HG03565 (cell line): Measurements from ENCODE around the gene LGALS7.
"Not testable (repeated sequence)": the region's sequence is repeated elsewhere in the genome, so short reads cannot be mapped to it uniquely, and the experiment has no call there.

Experiments used
- ATAC-seq: cut with Tn5 transposase; IDR thresholded peaks from one replicate; pipeline ENCODE4 v1.9.1; 2021; ENCODE audit warnings: mild to moderate bottlenecking, moderate library complexity; ENCODE audit not compliant: unreplicated experiment

The LGALS7 gene

DNA sequence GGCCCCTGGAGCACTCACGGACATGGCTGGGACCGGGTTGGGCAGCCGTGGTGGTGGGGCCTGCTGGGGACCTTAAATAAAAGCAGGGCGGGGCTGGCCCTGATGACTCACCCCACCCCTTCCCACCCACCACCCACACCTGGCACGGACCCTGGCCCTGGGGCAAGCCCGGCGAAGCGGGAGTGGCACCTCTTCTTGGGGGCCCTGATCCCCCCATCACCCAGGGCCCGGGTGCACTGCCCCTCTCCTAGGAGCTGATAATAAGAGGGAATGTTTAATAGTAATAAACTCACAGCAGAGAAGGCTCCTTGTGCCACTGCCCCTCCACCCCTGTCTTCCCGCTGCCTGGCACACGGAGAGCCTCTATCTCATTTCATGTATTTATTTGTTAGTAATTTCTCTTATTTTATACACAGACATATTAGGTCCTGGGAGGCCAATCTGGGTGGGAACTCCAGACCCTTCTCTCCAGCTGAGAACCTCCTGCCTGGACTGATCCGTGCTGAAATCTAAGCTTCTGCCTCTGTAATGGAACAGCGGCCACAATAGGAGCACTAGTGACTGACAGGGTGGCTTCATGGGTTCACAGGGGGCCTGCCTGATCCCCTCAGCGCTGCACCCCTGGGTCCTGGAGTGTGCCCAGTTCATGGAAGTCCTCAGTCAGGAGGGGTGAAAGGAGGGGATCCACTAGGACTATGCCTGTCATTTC lies at the start of gene LGALS7:
LGALS7 (minus strand) TSS at position 49 of the 709 bp plus-strand sequence; CDS start at position 24, 25 bp downstream.
- no peak for ATAC-seq

DNA sequence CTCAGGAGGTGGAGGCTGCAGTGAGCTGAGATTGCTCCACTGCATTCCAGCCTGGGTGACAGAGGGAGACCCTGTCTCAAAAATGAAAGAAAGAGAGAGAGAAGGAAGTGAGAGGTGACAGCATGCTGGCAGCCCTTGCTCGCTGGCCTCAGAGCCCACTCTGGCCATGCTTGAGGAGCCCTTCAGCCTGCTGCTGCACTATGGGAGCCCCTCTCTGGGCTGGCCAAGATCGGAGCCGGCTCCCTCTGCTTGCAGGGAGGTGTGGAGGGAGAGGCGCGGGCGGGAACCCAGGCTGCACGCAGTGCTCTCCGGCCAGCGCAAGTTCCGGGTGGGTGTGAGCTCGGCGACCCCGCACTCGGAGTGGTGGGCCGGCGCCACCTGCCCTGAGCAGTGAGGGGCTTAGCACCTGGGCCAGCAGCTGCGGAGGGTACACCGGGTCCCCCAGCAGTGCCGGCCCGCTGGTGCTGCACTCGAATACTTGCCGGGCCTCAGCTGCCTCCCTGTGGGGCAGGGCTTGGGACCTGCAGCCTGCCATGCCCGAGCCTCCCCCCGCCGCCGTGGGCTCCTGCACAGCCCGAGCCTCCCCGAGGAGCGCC lies 48.0 kb upstream of the LGALS7 start:
- ATAC-seq: not testable (repeated sequence)

DNA sequence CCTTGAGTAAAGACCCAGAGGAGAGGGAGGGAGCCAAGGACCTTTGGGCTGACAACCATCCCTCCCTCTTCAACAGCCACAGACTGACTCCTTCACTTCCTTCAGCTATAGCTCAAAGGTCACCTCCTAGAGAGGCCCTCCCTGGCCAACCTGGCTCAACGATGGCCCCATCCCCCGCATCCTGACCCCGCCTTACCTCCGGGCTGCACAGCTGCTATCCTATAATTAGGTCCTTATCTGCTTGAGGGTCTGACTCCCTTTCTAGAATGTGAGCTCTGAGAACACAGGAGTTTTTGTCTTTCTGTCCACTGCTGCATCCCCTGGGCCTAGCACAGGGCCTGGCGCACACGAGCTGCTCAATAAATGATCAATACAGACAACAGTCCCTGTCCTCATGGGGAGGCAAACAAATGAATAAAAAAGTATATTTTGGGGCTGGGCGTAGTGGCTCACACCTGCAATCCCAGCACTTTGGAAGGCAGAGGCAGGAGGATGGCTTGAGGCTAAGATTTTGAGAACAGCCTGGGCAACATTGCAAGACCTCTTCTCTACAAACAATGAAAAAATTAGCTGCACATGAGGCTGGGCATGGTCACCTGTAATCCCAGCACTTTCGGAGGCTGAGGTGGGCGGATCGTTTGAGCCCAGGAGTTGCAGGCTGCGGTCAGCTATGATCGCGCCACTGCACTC lies 46.1 kb upstream of the LGALS7 start:
- ATAC-seq: no peak

DNA sequence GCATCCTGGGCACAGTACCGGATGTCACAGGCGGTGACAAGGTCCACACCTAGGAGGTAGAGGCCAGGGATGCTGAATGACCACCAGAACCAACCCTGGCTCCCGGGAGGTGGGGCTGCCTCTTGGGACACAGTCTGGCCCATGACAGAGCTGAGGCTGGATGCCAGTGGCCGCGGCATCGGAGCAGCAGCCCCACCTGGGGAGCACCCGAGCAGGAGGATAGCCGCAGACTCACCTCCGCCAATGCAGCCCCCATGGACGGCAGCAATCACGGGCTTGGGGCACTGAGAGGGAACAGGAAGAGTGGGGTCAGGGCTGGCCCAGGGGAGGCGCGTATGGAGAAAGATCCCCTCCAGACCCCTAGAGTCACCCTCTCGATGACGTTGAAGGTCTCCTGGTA lies 43.8 kb upstream of the LGALS7 start:
- no peak for ATAC-seq

DNA sequence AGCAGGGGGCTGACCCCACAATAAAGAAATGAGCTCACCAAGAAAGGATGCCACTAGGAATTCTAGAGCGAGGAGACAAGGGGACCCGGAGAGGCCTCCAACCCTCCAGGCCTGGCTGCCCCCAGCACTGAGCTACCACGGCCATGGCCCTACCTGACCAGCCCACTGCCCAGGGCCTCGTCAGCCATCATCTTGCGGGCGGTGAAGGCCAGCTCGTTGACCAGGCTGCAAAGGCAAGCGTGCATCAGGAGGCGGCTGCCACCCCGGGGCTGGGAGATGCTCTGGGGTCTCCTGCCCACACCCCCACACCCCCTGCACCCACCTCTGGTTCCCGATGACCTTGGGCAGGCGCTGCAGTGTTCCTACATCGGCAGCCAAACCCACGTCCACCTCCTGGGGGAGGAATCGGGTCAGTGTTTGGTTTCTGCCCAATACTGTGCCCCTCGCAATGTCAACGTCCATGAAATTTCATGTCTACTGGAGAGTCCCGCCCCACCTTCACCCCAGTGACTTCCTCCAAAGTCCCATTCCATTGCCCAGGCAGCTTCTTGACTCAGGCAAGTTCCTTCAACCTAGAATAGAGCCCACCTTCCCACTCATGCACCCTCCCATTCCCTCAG lies 42.9 kb upstream of the LGALS7 start:
- no peak for ATAC-seq

DNA sequence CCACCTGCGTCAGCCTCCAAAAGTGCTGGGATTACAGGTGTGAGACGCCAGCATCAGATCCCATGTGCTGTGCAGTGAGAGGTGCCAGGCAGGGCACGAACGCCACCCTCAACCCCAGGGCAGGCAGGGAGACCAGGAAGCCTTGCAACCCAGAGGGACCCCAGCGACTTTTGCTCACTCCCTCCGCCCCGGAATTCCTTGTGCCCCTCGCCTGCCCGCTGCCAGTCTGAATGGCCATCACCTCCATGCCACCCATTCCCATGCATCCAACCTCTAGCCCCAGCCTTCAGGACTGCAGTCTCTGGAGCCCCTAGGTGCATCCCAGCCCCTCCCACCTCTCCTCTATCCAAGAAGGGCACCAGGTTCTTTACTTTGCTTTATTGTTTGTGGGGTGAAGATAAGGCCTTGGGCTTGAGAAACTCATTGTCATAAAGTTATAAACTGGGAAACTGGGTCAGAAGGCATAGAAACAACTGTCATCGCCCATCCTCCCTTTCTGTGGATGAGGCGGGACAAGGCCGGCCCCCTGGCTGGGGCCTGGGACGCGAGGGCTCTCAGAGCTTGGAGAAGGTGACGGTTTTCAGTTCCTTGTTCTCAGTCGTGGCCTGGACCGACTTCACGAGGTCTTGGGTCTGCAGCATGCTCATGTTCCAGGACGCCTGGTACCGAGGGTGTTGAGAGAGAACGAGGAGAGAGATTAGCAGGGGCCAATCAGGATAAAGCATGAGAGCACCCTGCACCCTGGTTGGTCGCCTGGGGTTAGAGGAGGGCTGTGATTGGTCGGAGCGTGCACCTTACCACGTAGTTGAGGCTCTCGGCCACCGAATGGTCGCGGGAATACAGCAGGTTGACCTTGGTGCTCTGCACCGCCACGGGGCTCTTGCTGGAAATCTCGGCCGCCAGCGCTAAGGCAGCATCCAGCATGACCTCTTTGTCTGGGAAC lies 42.0 kb upstream of the LGALS7 start:
- no peak for ATAC-seq

DNA sequence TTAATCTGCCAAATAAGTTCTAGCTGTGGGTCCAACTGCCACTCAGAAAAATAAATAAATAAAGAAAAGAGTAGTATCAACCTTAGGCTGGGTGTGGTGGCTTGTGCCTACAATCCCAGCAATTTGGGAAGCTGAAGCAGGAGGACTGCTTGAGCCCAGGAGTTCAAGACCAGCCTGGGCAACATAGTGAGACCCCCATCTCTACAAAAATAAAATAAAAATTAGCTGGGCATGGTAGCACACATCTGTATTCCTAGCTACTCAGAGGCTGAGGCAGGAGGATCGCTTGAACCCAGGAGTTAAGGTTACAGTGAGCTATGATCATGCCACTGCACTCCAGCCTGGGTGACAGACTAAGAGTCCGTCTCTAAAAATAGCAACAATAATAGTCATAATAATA lies 40.6 kb upstream of the LGALS7 start:
- not testable (repeated sequence) for ATAC-seq

DNA sequence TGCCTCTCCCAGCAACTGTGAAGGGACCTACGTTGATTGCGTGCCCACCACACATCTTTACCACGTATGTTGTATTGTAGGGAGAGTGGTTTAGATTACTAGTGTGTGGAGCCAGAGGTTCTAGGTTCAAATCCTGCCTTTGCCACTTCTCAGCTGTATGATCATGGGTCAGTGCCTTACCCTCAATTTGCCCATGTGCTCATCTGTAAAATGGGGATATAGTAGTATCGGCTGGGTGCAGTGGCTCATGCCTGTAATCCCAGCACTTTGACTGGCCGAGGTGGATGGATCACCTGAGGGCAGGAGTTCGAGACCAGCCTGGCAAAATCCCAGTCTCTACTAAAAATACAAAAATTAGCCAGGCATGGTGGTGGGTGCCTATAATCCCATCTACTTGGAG lies 40.0 kb upstream of the LGALS7 start:
- ATAC-seq: no peak

DNA sequence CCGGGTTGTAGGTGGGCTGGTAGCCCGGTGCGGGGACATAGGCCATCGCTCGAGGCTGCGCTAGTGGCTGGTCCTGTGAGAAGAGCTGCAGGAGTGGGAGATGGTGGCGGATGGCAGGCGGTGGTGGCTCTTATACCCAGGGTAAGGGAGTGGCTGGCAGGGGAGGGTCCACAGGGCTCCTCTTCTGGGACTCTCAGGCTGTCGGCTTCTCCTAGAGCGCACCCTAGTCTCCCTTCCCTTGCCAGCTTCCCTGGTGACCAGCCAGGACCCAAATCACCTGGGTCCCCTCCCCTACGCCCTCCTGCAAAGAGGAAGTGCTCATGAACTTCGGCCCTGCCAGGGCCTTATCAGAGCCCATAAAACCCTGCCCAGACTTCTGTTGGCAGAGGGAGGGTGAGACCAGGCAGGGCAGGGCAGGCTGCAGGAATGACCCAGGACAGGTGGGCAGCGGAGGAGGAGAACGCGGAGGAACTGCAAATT lies 39.6 kb upstream of the LGALS7 start, which contains the start of gene LGALS4:
LGALS4 (minus strand) TSS at position 105 of the 480 bp plus-strand sequence; CDS start at position 46, 59 bp downstream.
- ATAC-seq: no peak

DNA sequence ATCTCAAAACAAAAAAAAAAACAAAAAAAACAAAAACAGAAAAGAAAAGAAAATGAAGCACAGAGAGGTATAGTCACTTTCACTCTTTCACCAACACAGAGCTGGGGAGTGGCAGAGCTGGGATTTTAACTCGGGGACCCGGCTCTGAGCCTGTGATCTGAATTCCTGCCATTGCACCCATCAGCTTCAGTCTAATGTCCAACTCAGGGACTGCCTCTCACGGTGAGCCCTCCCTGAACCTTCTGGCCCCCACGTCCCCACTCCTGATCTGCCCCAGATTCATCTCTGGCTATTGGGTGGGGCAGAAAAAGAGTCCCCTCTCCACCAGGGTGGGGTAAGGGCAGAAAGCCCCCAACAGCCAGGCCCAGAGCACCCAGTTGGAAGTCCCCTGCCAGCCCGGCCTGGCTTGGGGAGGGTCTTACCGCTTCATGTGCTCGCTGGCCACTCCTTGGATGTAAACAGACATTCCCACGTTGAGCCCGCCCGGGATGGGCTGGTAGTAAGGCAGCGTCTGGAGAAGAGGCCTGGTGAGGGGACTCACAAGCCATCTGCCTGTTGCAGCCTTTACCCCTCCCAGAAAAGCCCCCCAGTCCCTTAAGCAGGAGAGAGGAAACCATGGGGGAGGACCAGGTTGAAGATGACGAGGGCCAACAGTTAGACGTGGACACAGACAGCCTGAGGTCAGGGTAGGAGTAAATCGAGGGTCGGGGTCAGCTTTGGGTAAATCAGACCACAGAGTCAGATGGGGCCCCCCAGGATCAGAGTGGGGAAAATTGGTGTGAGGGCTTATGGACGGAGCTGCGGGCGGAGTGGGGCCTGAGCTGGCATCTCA lies 38.9 kb upstream of the LGALS7 start:
- no peak for ATAC-seq

DNA sequence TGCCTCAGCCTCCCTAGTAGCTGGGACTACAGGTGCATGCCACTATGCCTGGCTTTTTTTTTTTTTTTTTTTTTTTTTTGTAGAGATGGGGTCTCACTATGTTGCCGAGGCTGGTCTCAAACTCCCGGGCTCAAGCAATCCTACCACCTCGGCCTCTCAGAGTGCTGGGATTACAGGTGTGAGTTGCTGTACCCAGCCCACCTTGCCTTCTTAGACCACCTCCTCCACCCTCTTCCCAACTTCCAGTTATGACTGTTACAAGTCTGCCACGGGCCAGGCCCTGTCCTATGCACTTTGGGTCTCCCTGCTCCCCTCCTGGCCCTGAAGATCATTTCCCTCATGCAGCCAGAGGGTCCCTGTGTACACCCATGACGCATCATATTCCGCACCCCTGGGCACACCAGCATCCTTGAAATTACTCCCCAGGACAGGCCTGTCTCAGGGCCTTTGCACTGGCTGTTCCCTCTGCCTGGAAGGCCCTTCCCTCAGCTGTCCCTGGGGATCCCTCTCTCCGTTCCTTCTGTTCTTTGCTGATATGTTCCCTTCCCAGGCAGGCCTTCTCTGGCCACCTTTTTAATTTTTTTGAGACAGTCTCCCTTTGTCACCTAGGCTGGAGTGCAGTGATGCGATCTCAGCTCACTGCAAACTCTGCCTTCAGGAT lies 36.4 kb upstream of the LGALS7 start:
- no peak for ATAC-seq

DNA sequence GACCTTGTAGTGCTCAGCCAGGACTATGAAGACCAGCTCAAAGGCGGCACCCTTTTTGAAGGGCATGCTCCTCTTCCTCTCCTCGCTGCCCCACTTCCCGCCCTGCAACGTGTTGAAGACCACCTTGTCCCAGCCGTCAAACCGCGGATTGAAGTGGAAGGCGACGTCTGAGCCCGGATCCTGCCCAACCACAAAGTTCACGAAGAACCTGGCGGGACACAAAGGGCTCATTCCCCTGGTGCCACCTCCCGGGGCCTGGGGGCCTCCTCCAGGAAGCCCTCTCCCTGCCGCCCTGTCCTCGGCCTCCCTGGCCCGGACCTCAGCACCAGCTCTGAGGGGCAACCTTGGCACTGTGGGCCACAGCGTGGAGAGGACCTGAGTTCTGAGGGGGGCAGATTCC lies 35.4 kb upstream of the LGALS7 start:
- no peak for ATAC-seq

DNA sequence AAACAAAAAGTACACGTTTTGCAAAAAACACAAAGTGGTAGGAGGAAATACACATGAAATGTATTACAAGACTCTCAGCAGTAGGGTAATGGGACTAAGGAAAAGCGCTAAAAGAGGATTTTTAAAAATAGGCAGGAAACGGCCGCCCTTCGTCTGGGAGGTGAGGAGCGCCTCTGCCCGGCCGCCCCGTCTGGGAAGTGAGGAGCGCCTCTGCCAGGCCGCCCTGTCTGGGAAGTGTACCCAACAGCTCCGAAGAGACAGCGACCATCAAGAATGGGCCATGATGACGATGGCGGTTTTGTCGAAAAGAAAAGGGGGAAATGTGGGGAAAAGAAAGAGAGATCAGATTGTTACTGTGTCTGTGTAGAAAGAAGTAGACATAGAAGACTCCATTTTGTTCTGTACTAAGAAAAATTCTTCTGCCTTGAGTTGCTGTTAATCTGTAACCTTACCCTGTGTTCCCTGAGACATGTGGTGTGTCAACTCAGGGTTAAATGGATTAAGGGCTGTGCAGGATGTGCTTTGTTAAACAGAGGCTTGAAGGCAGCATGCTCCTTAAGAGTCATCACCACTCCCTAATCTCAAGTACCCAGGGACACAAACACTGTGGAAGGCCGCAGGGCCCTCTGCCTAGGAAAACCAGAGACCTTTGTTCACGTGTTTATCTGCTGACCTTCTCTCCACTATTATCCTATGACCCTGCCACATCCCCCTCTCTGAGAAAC lies 34.2 kb upstream of the LGALS7 start:
- ATAC-seq: not testable (repeated sequence)

DNA sequence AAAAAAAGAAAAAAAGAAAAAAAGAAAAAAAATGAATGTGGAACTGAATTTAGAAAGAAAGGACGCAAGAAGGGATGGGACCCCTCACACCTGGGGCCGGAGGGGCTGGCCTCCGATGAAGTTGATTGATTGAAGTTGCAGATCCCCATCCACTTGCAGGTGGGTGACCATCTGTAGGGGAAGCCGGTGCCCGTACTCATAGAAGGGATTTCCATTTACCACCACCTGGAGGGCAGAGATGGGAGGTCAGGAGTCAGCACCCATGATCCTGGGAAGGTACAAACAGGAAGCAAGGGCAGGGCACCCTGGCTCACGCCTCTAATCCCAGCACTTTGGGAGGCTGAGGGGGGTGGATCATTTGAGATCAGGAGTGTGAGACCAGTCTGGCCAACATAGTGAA lies 33.1 kb upstream of the LGALS7 start:
- no peak for ATAC-seq

DNA sequence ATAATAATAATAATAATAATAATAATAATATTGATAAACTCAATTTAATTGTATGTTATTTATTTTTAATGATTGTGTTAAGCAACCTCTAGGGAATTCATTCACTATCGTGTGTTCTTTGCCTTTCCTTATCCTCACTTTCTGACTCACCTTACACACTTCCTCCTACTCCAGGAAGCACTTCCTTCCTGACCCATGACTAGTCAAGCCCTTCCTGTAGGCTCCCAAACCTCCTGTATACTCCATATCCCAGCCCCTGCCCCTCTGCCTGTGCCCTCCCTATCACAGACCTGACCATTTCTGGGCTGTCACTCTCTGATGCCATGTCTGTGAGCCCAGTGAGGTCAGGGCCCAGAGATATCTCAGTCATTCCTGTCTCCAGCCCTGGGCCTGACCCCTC lies 31.9 kb upstream of the LGALS7 start:
- ATAC-seq: no peak

DNA sequence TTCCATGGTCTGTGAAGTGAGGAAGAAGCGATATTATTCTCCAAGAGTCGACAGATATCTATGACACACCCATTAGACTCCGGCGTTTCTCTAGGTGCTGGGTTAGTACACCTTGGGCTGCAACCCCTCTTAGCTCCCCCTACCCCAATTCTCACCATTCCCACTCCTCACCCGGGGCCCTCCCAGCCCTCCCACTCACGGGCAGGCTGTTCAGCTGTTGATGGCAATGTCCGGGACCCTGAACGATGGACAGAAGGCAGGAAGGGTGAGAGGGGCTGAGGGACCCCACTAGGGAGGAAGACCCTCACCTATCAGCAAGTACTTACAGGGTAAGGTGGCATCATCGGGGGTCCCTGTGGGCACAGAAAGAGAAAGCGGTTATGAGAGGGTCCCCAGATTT lies 30.2 kb upstream of the LGALS7 start:
- no peak for ATAC-seq

DNA sequence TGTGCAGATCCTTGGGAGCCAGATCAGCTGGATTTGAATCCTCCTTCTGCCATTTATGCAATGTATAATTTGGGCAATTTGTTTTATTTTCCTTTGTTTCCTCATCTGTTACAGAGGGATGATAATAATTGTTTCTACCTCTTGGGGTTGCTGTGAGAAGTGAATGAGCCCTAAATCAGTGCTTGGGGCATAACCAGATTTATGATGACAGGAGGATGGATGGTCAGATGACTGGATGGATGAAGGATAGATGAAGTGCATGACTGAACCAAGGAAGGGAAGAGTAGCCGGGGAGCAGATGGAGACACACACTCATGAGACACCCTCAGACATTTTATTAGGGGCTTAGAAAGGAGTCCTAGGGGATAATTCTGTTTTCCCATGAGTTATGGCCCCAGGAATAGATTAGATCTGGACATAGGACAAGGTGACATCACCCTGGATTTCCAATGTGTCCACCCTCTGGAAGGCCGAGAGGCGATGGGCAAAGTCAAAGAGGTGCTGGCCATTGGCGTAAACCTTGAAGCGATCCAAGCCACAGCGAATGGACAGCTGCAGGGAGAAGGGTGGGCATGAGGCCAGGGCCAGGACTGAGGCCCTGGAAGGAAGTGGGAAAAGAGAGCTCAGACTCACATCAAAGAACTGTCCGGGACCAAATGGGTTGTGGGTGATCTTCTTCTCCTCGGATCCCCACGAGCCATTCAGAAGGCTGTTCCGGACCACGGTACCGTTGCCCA lies 28.2 kb upstream of the LGALS7 start:
- no peak for ATAC-seq
